Heart right ventricle (tissue), 16 donors: ENCODE measurements around the gene IP6K2. TPM values are rescaled to one million over a fixed set of nuclear protein-coding genes. Genes with fewer than 3 reads are reported as not detected.
A peak's percentile ranks its signal among the peaks of the same experiment; 100 is the strongest.

Experiments
- ATAC-seq, 8 donors: fragments of 200-7000 bp; cut with Tn5 transposase; one replicate each; pipeline ENCODE4 v1.9.1; 2020; ENCODE audit warnings: mild to moderate bottlenecking in 8 of 8, moderate library complexity in 8 of 8, moderate number of reproducible peaks in 1 of 8
- DNase-seq, 2 donors: peaks; one replicate each; pipeline ENCODE4 v3.0.0-alpha.2; 2020
- H3K27ac ChIP-seq, 10 donors: fragments of 200-600 bp; sonication (generic) in 2 of 10; one replicate each; pipeline versions ENCODE4 v1.5.0 to v1.8.0; 2020 to 2022; ENCODE audit warnings: mild to moderate bottlenecking in 3 of 10
- H3K27me3 ChIP-seq, 7 donors: fragments of 200-600 bp; one replicate each; pipeline ENCODE4 v1.8.0; 2021 to 2022; ENCODE audit warnings: mild to moderate bottlenecking in 2 of 7
- H3K36me3 ChIP-seq, 9 donors: fragments of 200-600 bp; sonication (generic) in 1 of 9; one replicate each; pipeline versions ENCODE4 v1.5.0 to v1.8.0; 2020 to 2022; ENCODE audit warnings: mild to moderate bottlenecking in 2 of 9
- H3K4me1 ChIP-seq, 9 donors: fragments of 200-600 bp; sonication (generic) in 1 of 9; one replicate each; pipeline versions ENCODE4 v1.5.0 to v1.8.0; 2020 to 2022; ENCODE audit warnings: mild to moderate bottlenecking in 4 of 9
- H3K4me3 ChIP-seq, 10 donors: fragments of 200-600 bp; sonication (generic) in 2 of 10; one replicate each; pipeline versions ENCODE4 v1.5.0 to v1.8.0; 2020 to 2022; ENCODE audit warnings: mild to moderate bottlenecking in 7 of 10, moderate library complexity in 2 of 10
- H3K9me3 ChIP-seq, 11 donors: fragments of 200-600 bp in 10 of 11; sonication (generic) in 2 of 11; one replicate each; pipeline versions ENCODE4 v1.5.0 to v1.8.0; 2013 to 2022; ENCODE audit warnings: mild to moderate bottlenecking in 2 of 11, control low read depth in 1 of 11, moderate library complexity in 1 of 11
- WGBS, 2 donors: extraction: QIAGEN DNeasy Blood & Tissue Kit; methylation state at CpG; one replicate each; pipeline ENCODE4 v1.1.7; 2013; ENCODE audit warnings: inconsistent platforms in 1 of 2; 5-methylcytosine and 5-hydroxymethylcytosine counted together
- intact Hi-C, 10 donors: fragments of 100-400 bp; cut with DNase I; formaldehyde crosslinking; loops; one replicate each; pipeline versions ENCODE4 v1.11.1 to v1.14.2; 2022
- polyA plus RNA-seq, 2 donors: library from polyadenylated mRNA; stranded (reverse); fragments of 200-250 nt; gene quantifications; one replicate each; pipeline ENCODE4 v1.2.3, GENCODE V29; 2013
- total RNA-seq, 10 donors: library from RNA; stranded (reverse); fragmentation: NEBNext Ultra II Directional in 3 of 10; extraction: Animal tissue kit (Norgen Biotek cat#: 25700) in 3 of 10; gene quantifications; one replicate each; pipeline versions ENCODE4 v1.2.1 to v1.2.4, GENCODE V29; 2021 to 2023
- TF ChIP-seq, protein P1 (sequence below), 9 donors: fragments of 200-600 bp; sonication (generic) in 2 of 9; IDR thresholded peaks; one replicate each; pipeline versions ENCODE4 v1.5.0 to v1.8.0; 2021 to 2022; ENCODE audit warnings: antibody characterized with exemption in 9 of 9, mild to moderate bottlenecking in 5 of 9, moderate library complexity in 1 of 9
- donor health status: Arrhythmogenic right ventricular cardiomyopathy.
- donor health status: ischemic (EF 13 %, LVEDD 7.1; RV severe dilation, severe dysfunction).
- donor health status: healthy with polysubstance abuse.
- donor health status: DM: no; HTN: yes; CAD: no.
- donor health status: DM: no; HTN: no; CAD: no.
- donor health status: ischemic (EF 25% LVEDD 6.9; RV normal size, moderate dysfunction).
- donor health status: ischemic (EF 25% LVEDD 5.7; RV mildly dilated, moderate dysfunction).
- donor health status: healthy.
- donor health status: DM: yes; HTN: yes; CAD: no.
- donor health status: Ischemic cardiomyopathy.
- donor health status: ischemic (EF 35%, LVEDD 5.7; RV mildly dilated, moderate dysfunction).
- donor health status: nonischemic (EF 11% LVEDD 7.7; RV severe dilation, severe dysfunction).
- donor health status: DM: yes; HTN: yes; CAD: no.
- donor health status: PGD.
- donor health status: ischemic (EF 29% LVEDD 5.4; RV normal size, mild dysfunction).
- donor health status: nonischemic (EF 23%, LVEDD 6.1; RV moderate dilation, normal function).

Gene IP6K2
- total and polyA plus RNA-seq, 12 donors = 16.7 to 81.7 (median 20.1) TPM

DNA sequence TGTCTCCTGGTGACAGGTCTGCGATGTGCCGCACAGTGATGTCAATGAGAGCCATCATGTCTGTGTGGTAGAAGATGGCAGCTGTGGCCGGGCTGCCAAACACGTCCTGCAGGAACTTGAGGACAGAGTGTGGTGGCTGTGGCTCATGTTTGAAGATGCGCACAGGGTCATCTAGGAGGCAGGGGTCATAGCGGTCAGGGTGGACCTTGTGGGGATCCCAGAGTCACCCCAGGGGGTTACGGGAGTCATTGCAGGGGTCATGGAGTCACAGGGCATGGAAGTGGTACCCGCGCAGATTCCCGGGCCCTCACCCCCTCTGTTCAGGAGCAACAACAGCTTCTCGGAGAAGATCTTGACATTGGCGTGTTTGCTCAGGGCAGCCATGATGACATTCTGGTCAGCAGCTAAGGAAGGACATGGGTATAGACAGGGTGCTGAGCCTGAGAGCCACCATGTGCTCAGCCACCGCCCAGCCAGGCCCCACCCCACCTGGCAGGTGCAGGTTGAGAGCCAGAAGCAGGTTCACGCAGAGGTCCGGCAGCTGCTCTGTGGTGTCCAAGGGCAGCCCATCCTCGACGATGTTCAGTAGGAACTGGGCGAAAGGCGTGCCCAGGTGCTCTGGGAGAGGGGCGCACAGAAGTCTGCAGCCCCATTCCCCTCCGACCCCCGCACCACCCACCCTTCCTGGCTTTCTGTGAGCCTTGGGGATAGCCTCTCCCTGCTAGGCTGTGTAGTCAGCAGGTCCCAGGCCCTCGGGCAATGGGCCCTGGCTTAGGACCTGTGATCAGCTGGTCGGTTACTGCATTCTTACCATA lies 38.2 kb downstream of the IP6K2 start:
- no peak for DNase-seq
- WGBS, 2 donors = 95% methylated on average over 24 of the region's 24 CpGs
- Histone ChIP-seq H3K9me3 (no peaks in the 10 kb centered on the region), H3K27me3 (no peaks in the 10 kb centered on the region), H3K4me3 (no peak overlapping the region), H3K27ac (no peak overlapping the region), H3K4me1 (peaks cover 6 to 11% (median 9%) of the 10 kb centered on the region in 9 donors), H3K36me3 (peaks cover 0 to 90% (median 51%) of the 10 kb centered on the region in 9 donors)
- no peak for ATAC-seq
- intact Hi-C loops = no loop called here
- TF ChIP-seq, protein P1, sequence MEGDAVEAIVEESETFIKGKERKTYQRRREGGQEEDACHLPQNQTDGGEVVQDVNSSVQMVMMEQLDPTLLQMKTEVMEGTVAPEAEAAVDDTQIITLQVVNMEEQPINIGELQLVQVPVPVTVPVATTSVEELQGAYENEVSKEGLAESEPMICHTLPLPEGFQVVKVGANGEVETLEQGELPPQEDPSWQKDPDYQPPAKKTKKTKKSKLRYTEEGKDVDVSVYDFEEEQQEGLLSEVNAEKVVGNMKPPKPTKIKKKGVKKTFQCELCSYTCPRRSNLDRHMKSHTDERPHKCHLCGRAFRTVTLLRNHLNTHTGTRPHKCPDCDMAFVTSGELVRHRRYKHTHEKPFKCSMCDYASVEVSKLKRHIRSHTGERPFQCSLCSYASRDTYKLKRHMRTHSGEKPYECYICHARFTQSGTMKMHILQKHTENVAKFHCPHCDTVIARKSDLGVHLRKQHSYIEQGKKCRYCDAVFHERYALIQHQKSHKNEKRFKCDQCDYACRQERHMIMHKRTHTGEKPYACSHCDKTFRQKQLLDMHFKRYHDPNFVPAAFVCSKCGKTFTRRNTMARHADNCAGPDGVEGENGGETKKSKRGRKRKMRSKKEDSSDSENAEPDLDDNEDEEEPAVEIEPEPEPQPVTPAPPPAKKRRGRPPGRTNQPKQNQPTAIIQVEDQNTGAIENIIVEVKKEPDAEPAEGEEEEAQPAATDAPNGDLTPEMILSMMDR (IDR thresholded peaks at IDR 0.05) = no peak

DNA sequence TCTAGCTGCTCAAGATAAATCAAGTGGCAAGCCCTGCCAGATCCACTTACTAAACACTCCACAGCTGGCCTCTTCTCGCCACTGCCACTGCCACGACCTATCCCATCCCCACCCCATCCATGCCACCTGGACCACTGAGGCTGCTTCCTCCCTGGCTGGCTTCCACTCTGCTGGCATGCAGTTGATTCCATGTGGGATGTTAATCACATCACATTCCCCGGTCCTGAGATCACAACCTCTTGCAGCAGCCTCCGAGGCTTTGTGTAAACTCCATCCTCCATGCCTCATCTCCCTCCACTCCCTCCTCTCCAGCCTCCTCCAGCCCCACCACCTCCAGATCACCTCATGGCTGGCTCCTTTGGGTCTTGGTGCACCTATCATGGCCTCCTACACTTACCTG lies 39.0 kb downstream of the IP6K2 start:
- Histone ChIP-seq H3K4me1 (peaks cover 0 to 4% (median 2%) of the 10 kb centered on the region in 9 donors), H3K4me3 (no peak overlapping the region), H3K9me3 (no peaks in the 10 kb centered on the region), H3K27me3 (no peaks in the 10 kb centered on the region), H3K27ac (no peak overlapping the region), H3K36me3 (peaks cover 0 to 98% (median 51%) of the 10 kb centered on the region in 9 donors)
- TF ChIP-seq, protein P1 (IDR thresholded peaks at IDR 0.05) = no peak
- no peak for ATAC-seq
- DNase-seq = no peak
- 54 to 60% methylated on average over 4 of the region's 4 CpGs for WGBS, 2 donors
- intact Hi-C loops = no loop called here

DNA sequence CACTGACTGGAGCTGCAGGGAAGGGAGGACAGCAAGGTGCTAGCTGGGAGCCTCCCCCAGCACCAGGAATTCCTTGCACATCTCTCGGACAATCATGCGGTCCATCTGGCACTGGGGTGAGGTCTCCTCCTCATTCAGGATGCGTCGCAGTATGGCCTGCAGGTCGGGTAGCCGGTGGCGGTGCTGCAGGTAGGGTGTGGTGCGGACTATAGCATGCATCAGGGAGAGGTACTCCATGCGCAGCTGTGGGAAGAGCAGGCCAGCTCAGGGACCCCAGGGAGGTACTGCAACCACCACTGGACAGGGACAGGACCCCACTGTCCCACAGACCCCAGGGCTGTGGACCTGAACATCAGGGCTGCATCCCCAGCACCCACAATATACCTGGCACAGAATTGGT lies 42.5 kb downstream of the IP6K2 start:
- Histone ChIP-seq H3K27ac (no peak overlapping the region), H3K4me3 (no peak overlapping the region), H3K36me3 (peaks cover 0 to 89% (median 32%) of the 10 kb centered on the region in 9 donors), H3K4me1 (no peaks in the 10 kb centered on the region), H3K9me3 (no peaks in the 10 kb centered on the region), H3K27me3 (no peaks in the 10 kb centered on the region)
- intact Hi-C loops = no loop called here
- TF ChIP-seq, protein P1 (IDR thresholded peaks at IDR 0.05) = no peak
- ATAC-seq = peak in 1 of 8 donors; percentile 11
- DNase-seq = no peak
- WGBS, 2 donors = 88 to 89% methylated on average over 9 of the region's 9 CpGs

DNA sequence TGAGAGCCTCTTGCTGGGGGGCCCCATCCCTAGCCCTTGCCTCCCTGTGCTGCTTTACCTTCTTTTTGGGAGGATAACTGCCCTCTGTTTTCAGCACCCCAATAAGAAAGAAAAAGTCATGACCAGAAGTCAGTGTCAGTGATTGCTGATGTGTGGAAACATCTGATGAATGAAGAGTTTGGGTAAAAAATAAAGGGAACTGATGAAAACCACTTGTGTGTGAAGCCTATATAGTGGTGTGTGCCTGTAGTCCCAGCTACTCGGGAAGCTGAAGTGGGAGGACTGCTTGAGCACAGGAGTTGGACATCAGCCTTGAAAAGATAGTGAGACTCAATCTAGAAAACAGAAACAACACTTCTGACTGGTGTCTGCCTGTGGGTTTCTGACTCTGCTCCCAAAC lies 44.5 kb downstream of the IP6K2 start:
- no peak overlapping the region for H3K27ac ChIP-seq
- H3K9me3 ChIP-seq = no peaks in the 10 kb centered on the region
- DNase-seq (no peak), ATAC-seq (no peak)
- no peak overlapping the region for H3K4me3 ChIP-seq
- TF ChIP-seq, protein P1 (IDR thresholded peaks at IDR 0.05) = no peak
- WGBS, 2 donors = 53 to 54% methylated on average over 1 of the region's 1 CpG
- no peaks in the 10 kb centered on the region for H3K4me1 ChIP-seq
- peaks cover 0 to 69% (median 16%) of the 10 kb centered on the region in 9 donors for H3K36me3 ChIP-seq
- H3K27me3 ChIP-seq = no peaks in the 10 kb centered on the region
- intact Hi-C loops = no loop called here
